Activated T-helper 1 cell treated with anti-CD3 and anti-CD28 coated beads, Interleukin-12 subunit alpha, Interleukin-12 subunit beta, Interleukin-2, Interleukin-4 antibody, amounts not matched to agents 30 ng/mL and 10 ng/mL and 1 ng/mL, durations not matched to agents 14 hours and 24 hours and 36 hours (primary cell): ENCODE measurements around the gene MYO5B. TPM values are rescaled to one million over a fixed set of nuclear protein-coding genes. Genes with fewer than 3 reads are reported as not detected.

Experiments
- DNase-seq: peaks from one replicate; pipeline ENCODE4 v3.0.0; 2021; ENCODE audit warnings: low spot score
- H3K27ac Mint-ChIP-seq: one replicate; pipeline ENCODE4 v1.8.0; 2021; ENCODE audit warnings: mild to moderate bottlenecking, mixed read lengths
- H3K27me3 Mint-ChIP-seq: one replicate; pipeline ENCODE4 v1.8.0; 2022; ENCODE audit warnings: mild to moderate bottlenecking, moderate library complexity, mixed read lengths; ENCODE audit not compliant: insufficient read depth
- H3K36me3 Mint-ChIP-seq: one replicate; pipeline ENCODE4 v1.8.0; 2021; ENCODE audit warnings: low read depth, mixed read lengths
- H3K4me1 Mint-ChIP-seq: one replicate; pipeline ENCODE4 v1.8.0; 2021; ENCODE audit warnings: low read depth, mixed read lengths
- H3K4me3 Mint-ChIP-seq: one replicate; pipeline ENCODE4 v1.8.0; 2021; ENCODE audit warnings: mild to moderate bottlenecking, moderate library complexity, mixed read lengths
- H3K9me3 Mint-ChIP-seq: one replicate; pipeline ENCODE4 v1.8.0; 2021; ENCODE audit warnings: mixed read lengths
- intact Hi-C: fragments of 100-400 bp; cut with micrococcal nuclease; formaldehyde crosslinking; loops from one replicate; pipeline ENCODE4 v1.15.1; 2024
- total RNA-seq: library from RNA; stranded (reverse); gene quantifications from 2 replicates; pipeline ENCODE4 v1.2.3, GENCODE V29; 2022

Gene MYO5B
- total RNA-seq, 1 donor from 2014 or later = not detected

GRCh38 chr18:49971462-49971861 is 223.5 kb downstream of the MYO5B start:
- H3K36me3 Mint-ChIP-seq = no peaks in the 10 kb centered on the region
- H3K27me3 Mint-ChIP-seq = peaks cover 14% of the 10 kb centered on the region
- DNase-seq = no peak

GRCh38 chr18:49970319-49970718 is 224.6 kb downstream of the MYO5B start:
- Mint-ChIP-seq H3K27me3 (peaks cover 21% of the 10 kb centered on the region), H3K4me3 (no peak overlapping the region), H3K27ac (no peak overlapping the region), H3K4me1 (no peaks in the 10 kb centered on the region), H3K36me3 (no peaks in the 10 kb centered on the region), H3K9me3 (no peaks in the 10 kb centered on the region)
- intact Hi-C loops = no loop called here
- no peak for DNase-seq

More at GRCh38 chr18:49971462-49971861, 223.5 kb downstream of the MYO5B start:
- H3K4me1 Mint-ChIP-seq = no peaks in the 10 kb centered on the region
- intact Hi-C loops = no loop called here
- no peak overlapping the region for H3K27ac Mint-ChIP-seq
- H3K9me3 Mint-ChIP-seq = no peaks in the 10 kb centered on the region
- no peak overlapping the region for H3K4me3 Mint-ChIP-seq

- H3K36me3 Mint-ChIP-seq = no peaks in the 10 kb centered on the region
- intact Hi-C loops = no loop called here
- H3K4me1 Mint-ChIP-seq = no peaks in the 10 kb centered on the region
- H3K27ac Mint-ChIP-seq = no peak overlapping the region
- H3K9me3 Mint-ChIP-seq = no peaks in the 10 kb centered on the region
- no peak overlapping the region for H3K4me3 Mint-ChIP-seq
- no peak for DNase-seq
- peaks cover 21% of the 10 kb centered on the region for H3K27me3 Mint-ChIP-seq
Observed at GRCh38 chr18:49968644-49969309, 226.2 kb downstream of the MYO5B start.

GRCh38 chr18:49967636-49968313 is 227.2 kb downstream of the MYO5B start:
- intact Hi-C loops = no loop called here
- Mint-ChIP-seq H3K4me1 (no peaks in the 10 kb centered on the region), H3K36me3 (no peaks in the 10 kb centered on the region)

GRCh38 chr18:49967171-49967570 is 227.8 kb downstream of the MYO5B start:
- intact Hi-C loops = no loop called here
- Mint-ChIP-seq H3K4me3 (no peak overlapping the region), H3K4me1 (no peaks in the 10 kb centered on the region), H3K27me3 (peaks cover 25% of the 10 kb centered on the region), H3K27ac (no peak overlapping the region), H3K9me3 (no peaks in the 10 kb centered on the region), H3K36me3 (no peaks in the 10 kb centered on the region)
- no peak for DNase-seq

More at GRCh38 chr18:49967636-49968313, 227.2 kb downstream of the MYO5B start:
- Mint-ChIP-seq H3K4me3 (no peak overlapping the region), H3K27ac (no peak overlapping the region), H3K9me3 (no peaks in the 10 kb centered on the region), H3K27me3 (peaks cover 24% of the 10 kb centered on the region)
- DNase-seq = no peak

GRCh38 chr18:49966090-49966489 is 228.9 kb downstream of the MYO5B start:
- Mint-ChIP-seq H3K36me3 (no peaks in the 10 kb centered on the region), H3K4me3 (no peak overlapping the region), H3K27me3 (peaks cover 19% of the 10 kb centered on the region), H3K4me1 (peaks cover 10% of the 10 kb centered on the region), H3K9me3 (no peaks in the 10 kb centered on the region), H3K27ac (no peak overlapping the region)
- intact Hi-C loops = no loop called here
- no peak for DNase-seq

- Mint-ChIP-seq H3K9me3 (no peaks in the 10 kb centered on the region), H3K4me1 (peaks cover 28% of the 10 kb centered on the region), H3K4me3 (no peak overlapping the region), H3K27me3 (peaks cover 23% of the 10 kb centered on the region), H3K27ac (no peak overlapping the region), H3K36me3 (no peaks in the 10 kb centered on the region)
- no peak for DNase-seq
- intact Hi-C loops = no loop called here
Observed at GRCh38 chr18:49963217-49963616, 231.7 kb downstream of the MYO5B start.

GRCh38 chr18:49961271-49961670 is 233.7 kb downstream of the MYO5B start:
- Mint-ChIP-seq H3K4me3 (no peak overlapping the region), H3K27ac (no peak overlapping the region), H3K36me3 (no peaks in the 10 kb centered on the region), H3K4me1 (peaks cover 30% of the 10 kb centered on the region), H3K27me3 (peaks cover 22% of the 10 kb centered on the region), H3K9me3 (no peaks in the 10 kb centered on the region)
- DNase-seq = no peak
- intact Hi-C loops = no loop called here

GRCh38 chr18:49960376-49960775 is 234.6 kb downstream of the MYO5B start:
- Mint-ChIP-seq H3K4me3 (no peak overlapping the region), H3K36me3 (no peaks in the 10 kb centered on the region), H3K27ac (no peak overlapping the region), H3K4me1 (peaks cover 30% of the 10 kb centered on the region), H3K9me3 (no peaks in the 10 kb centered on the region), H3K27me3 (peaks cover 16% of the 10 kb centered on the region)
- no peak for DNase-seq
- intact Hi-C loops = no loop called here

GRCh38 chr18:49959176-49959575 is 235.8 kb downstream of the MYO5B start:
- DNase-seq = no peak
- intact Hi-C loops = no loop called here
- no peak overlapping the region for H3K4me3 Mint-ChIP-seq
- no peaks in the 10 kb centered on the region for H3K36me3 Mint-ChIP-seq
- H3K27me3 Mint-ChIP-seq = peaks cover 16% of the 10 kb centered on the region
- H3K9me3 Mint-ChIP-seq = no peaks in the 10 kb centered on the region
- peaks cover 30% of the 10 kb centered on the region for H3K4me1 Mint-ChIP-seq
- H3K27ac Mint-ChIP-seq = no peak overlapping the region

GRCh38 chr18:49955263-49955662 is 239.7 kb downstream of the MYO5B start:
- H3K27ac Mint-ChIP-seq = no peak overlapping the region
- no peak for DNase-seq
- no peak overlapping the region for H3K4me3 Mint-ChIP-seq
- H3K9me3 Mint-ChIP-seq = no peaks in the 10 kb centered on the region
- peaks cover 20% of the 10 kb centered on the region for H3K27me3 Mint-ChIP-seq
- peaks cover 25% of the 10 kb centered on the region for H3K4me1 Mint-ChIP-seq
- H3K36me3 Mint-ChIP-seq = no peaks in the 10 kb centered on the region
- intact Hi-C loops = no loop called here

GRCh38 chr18:49953391-49953790 is 241.6 kb downstream of the MYO5B start:
- Mint-ChIP-seq H3K36me3 (no peaks in the 10 kb centered on the region), H3K4me3 (no peak overlapping the region), H3K27ac (no peak overlapping the region), H3K27me3 (peaks cover 14% of the 10 kb centered on the region), H3K4me1 (peaks cover 20% of the 10 kb centered on the region), H3K9me3 (no peaks in the 10 kb centered on the region)
- DNase-seq = no peak
- intact Hi-C loops = no loop called here

GRCh38 chr18:49949951-49950395 is 245.0 kb downstream of the MYO5B start:
- no peak overlapping the region for H3K27ac Mint-ChIP-seq
- no peaks in the 10 kb centered on the region for H3K9me3 Mint-ChIP-seq
- peaks cover 12% of the 10 kb centered on the region for H3K27me3 Mint-ChIP-seq
- no peaks in the 10 kb centered on the region for H3K36me3 Mint-ChIP-seq
- peaks cover 22% of the 10 kb centered on the region for H3K4me1 Mint-ChIP-seq
- no peak overlapping the region for H3K4me3 Mint-ChIP-seq
- no peak for DNase-seq
- intact Hi-C loops = no loop called here
